HG03439 (cell line): Measurements from ENCODE around the gene TMEM100.

ENCODE experiments used
- ATAC-seq: cut with Tn5 transposase; IDR thresholded peaks from one replicate; pipeline ENCODE4 v1.9.1; 2021; ENCODE audit warnings: mild to moderate bottlenecking, moderate library complexity; ENCODE audit not compliant: unreplicated experiment

TMEM100 gene

GRCh38 chr17:55720919-55721836, 1.5 kb downstream of the TMEM100 start:
- no peak for ATAC-seq

GRCh38 chr17:55717898-55718735, 4.5 kb downstream of the TMEM100 start:
- ATAC-seq = no peak

DNA sequence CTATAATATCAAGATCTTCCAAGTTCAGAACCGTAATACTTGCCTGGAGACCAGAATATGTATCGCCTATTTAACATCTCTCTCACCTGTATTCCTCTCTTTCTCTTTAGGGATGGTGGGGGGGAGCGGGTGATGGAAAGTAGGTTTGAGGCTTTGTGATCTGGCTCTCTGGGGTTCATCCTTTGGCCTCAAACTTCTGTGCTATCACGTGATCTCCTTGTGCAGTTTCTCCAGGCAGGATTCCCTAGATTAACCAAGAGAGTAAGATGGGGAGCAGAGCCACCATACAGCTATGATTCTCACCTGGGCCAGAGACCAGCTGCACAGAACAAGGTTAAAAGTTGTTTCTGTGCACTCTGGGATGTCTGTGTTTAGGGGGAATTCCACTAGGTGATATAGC, 5.2 kb downstream of the TMEM100 start:
- no peak for ATAC-seq

GRCh38 chr17:55710829-55711496, 11.7 kb downstream of the TMEM100 start:
- no peak for ATAC-seq

DNA sequence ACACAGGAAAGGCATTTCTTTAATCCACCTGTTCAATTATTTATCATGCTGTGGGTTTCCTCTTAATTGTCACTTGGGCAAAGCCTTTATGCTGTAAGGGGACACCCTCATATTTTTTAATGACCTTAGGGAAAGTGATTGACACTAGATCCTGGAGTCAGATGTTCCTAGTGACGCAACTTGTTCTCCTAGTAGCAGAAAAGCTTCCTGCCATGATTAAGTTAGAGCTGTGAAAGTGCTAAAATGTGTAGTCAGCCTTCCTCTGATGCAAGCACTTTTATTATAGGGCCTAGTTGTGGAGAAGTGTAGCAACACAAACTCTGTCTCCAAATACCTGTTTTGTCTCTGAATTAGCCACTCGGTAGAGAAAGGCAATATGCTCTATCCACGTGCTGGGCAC, 12.3 kb downstream of the TMEM100 start:
- ATAC-seq = no peak

DNA sequence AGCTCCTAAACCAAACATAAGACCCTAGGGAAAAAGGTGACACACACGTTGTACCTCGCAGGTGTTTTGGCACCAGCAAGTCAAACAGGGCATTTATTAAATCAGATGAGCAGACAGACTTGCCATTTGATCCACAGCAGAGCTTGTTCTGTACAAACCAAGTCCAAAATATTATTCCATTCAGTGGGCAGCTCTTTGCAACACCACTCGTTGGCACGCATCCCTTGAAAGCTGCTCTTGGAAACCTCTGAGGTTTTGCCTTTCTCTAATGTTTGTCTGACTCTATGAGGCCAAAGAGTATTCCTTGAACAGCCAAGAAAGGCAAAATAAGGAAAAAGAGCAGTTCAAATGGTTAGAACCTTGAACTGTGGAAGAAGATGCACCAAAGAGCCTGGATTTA, 12.7 kb downstream of the TMEM100 start:
- no peak for ATAC-seq

DNA sequence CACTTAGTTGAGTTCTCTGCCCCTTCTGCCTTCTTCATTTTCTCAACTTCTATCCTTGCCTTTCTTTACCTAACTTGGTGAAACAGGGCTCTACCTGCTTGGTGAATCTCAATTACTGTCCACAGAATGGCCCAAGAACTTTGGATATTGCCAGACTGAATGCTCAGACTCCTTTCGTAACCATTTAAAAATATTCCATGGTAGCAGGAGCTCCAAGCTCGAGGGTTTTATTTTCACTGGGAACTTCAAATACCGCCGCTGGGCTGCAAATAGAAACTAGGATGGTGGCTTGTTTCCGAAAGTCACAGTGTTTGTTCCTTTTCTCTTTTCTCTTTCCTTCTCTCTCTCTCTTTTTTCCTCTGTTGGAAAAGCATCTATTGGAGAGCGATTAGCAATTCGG, 13.2 kb downstream of the TMEM100 start:
- ATAC-seq = no peak

DNA sequence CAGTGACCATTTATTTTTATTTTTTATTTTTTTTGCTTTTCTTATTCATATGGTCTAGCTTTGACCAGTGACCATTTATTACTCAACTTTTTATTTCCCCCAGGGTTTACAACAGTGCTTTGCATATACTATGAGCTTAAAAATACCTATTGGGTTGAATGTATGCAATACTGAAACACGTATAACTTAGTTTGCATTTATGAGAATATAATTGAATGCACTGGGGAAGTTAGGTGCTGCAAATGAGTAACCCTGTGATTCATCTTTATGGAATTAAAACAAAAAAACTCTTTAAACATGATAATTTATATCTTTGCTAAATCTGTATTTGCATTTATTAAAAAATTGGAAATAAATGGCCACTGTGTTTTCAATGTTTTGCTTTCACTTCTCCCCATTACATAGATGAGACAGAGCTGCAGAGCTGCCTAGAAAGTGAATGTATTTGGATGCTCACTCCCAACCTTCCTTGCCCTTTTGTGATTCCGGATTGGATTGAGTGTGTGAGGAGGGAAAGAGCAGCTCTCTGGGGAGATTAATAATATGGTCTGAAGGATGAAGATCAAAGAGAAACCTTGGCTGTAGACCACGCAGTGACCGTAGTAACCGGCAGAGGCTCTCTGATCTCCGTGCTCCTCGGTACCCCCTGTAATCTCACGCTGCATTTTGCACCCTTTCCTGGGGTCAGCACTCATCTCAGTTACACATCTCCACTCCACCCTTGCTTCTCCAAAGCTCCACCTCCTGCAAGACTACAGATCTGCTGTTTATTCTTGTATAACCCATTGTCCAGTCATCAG, 14.3 kb downstream of the TMEM100 start:
- no peak for ATAC-seq

- ATAC-seq = no peak
Measured at GRCh38 chr17:55706808-55707773, 15.6 kb downstream of the TMEM100 start.

DNA sequence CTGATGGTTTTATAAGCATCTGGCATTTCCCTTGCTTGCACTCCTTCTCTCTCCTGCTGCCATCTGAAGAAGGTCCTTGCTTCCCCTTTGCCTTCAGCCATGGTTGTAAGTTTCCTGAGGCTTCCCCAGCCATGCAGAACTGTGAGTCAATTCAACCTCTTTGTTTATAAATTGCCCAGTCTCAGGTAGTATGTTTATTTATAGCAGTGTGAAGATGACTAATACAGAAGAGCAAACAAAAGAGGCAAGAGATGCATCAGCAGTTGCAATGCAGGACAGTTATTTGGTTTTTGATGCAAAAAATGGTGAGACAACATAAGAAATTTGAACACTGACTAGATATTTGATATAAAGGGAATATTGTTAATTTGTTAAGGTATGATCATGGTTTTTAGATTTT, 16.8 kb downstream of the TMEM100 start:
- ATAC-seq = peak; percentile 73

DNA sequence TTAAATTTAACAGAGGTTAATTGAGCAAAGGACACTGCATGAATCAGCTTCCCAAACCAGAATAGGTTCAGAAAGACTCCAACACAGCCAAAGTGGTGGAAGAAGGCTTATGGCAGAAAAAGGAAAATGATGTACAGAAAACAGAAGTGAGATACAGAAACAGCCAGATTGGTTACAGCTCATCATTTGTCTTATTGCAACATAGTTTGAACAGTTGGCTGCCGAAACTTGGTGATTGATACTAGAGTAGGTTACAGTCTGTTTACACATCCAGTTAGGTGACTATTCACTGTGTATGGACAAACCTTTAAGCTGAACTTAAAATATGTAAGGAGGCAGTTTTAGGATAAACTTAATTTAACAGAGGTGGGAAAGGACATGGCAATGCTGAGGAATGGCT, 18.3 kb downstream of the TMEM100 start:
- no peak for ATAC-seq

DNA sequence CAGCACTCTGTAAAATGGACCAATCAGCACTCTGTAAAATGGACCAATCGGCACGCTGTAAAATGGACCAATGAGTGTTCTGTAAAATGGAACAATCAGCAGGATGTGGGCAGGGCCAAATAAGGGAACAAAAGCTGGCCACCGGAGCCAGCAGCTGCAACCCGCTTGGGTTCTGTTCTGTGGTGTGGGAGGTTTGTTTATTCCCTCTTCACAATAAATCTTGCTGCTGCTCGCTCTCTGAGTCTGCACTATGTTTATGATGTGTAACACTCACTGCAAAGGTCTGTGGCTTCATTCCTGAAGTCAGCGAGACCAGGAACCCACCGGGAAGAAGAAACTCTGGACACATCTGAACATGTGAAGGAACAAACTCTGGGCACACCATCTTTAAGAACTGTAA, 20.5 kb downstream of the TMEM100 start:
- ATAC-seq = no peak

- no peak for ATAC-seq
Measured at GRCh38 chr17:55699181-55699860, 23.3 kb downstream of the TMEM100 start.

GRCh38 chr17:55694286-55694910, 28.3 kb downstream of the TMEM100 start:
- no peak for ATAC-seq

GRCh38 chr17:55693254-55694216, 29.1 kb downstream of the TMEM100 start:
- no peak for ATAC-seq

DNA sequence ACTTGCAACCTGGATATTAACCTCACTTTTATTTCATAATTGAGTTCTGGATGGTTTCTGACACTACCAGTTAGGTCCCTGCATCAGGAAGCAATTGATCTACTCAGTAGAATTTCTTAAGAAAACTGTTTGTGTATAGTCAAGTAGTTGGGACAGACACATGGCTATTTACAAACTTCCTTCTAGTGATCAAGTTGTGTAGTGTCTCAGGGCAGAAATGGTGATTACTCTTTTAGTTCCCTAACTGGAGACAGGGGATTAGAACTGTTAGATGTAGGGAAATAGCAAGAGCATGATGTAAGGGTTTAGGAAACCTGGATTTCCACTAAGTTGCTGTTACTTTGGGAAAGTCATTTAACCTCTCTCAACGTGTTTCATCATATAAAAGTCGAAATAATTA, 30.4 kb downstream of the TMEM100 start:
- ATAC-seq = no peak

- ATAC-seq = no peak
Measured at GRCh38 chr17:55691666-55692065, 31.0 kb downstream of the TMEM100 start.
